ENCODE measurements around the gene FTO. TPM values are rescaled to one million over a fixed set of nuclear protein-coding genes. Genes with fewer than 3 reads are reported as not detected.

The FTO gene
- total and polyA plus RNA-seq, 12 donors: 17.8 to 310 (median 156) TPM

DNA sequence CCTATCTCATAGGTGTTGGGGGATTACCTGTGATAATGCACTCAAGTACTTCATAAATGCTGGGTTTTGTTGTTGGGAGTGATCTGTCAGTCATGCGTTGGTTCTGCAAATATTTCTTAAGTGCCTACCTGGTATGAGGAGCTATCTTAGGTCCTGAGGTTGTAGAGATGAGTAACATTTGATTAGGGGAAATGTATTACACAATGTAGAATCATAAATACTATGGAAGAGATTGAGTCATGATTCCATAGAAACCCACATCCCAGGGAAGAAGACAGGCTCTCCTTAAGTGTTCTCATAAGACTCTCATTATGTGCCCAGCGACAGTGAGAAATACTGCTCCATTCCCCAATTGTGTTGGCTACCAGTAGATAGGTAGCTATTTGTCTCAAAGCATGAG lies 240.1 kb downstream of the FTO start:
- no peak for DNase-seq
- no peak overlapping the region for H3K4me3 ChIP-seq
- no peaks in the 10 kb centered on the region for H3K4me1 ChIP-seq (replicated peaks in 1 of 2)
- TF ChIP-seq, protein P1, sequence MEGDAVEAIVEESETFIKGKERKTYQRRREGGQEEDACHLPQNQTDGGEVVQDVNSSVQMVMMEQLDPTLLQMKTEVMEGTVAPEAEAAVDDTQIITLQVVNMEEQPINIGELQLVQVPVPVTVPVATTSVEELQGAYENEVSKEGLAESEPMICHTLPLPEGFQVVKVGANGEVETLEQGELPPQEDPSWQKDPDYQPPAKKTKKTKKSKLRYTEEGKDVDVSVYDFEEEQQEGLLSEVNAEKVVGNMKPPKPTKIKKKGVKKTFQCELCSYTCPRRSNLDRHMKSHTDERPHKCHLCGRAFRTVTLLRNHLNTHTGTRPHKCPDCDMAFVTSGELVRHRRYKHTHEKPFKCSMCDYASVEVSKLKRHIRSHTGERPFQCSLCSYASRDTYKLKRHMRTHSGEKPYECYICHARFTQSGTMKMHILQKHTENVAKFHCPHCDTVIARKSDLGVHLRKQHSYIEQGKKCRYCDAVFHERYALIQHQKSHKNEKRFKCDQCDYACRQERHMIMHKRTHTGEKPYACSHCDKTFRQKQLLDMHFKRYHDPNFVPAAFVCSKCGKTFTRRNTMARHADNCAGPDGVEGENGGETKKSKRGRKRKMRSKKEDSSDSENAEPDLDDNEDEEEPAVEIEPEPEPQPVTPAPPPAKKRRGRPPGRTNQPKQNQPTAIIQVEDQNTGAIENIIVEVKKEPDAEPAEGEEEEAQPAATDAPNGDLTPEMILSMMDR (IDR thresholded peaks at IDR 0.05): no peak
- TF ChIP-seq POLR2A (IDR thresholded peaks at IDR 0.05): no peak
- H3K27me3 ChIP-seq: no peaks in the 10 kb centered on the region
- no peaks in the 10 kb centered on the region for H3K36me3 ChIP-seq (replicated peaks in 1 of 2)
- intact Hi-C loops (cut with DNase I): no loop called here
- H3K27ac ChIP-seq: no peak overlapping the region
- H3K9me3 ChIP-seq (replicated peaks in 1 of 3): no peaks in the 10 kb centered on the region
- WGBS, 4 donors: 94 to 99% (median 98%) methylated on average over 2 of the region's 2 CpGs

DNA sequence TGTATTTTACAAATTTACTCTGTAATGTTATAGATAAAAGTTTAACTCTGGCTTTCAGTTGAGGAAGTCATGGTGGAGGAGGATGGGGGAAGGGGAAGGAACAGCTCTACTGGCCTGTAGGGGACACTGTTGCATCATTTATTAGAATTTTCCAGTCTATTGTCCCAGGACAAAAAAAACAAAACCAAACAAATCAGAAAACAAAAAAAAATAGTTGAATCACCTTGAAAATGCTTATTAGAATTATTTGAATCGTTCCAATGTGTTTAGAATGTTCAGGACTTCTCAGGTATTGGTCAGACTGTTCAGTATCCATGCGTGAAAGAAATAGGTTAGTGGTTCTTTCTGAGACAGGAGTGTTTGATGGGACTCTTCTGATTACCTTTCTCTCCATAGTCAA lies 242.0 kb downstream of the FTO start:
- DNase-seq: peak in 1 of 7 donors; percentile 23
- Histone ChIP-seq H3K36me3 (replicated peaks in 1 of 2) (no peaks in the 10 kb centered on the region), H3K4me3 (no peak overlapping the region), H3K27me3 (no peaks in the 10 kb centered on the region), H3K4me1 (replicated peaks in 1 of 2) (no peaks in the 10 kb centered on the region), H3K27ac (no peak overlapping the region), H3K9me3 (replicated peaks in 1 of 3) (no peaks in the 10 kb centered on the region)
- 54 to 66% (median 57%) methylated on average over 2 of the region's 2 CpGs for WGBS, 4 donors
- TF ChIP-seq POLR2A (IDR thresholded peaks at IDR 0.05): no peak
- TF ChIP-seq, protein P1 (IDR thresholded peaks at IDR 0.05): peak; percentile 53 to 89 (median 73)
- intact Hi-C loops (cut with DNase I): no loop called here

DNA sequence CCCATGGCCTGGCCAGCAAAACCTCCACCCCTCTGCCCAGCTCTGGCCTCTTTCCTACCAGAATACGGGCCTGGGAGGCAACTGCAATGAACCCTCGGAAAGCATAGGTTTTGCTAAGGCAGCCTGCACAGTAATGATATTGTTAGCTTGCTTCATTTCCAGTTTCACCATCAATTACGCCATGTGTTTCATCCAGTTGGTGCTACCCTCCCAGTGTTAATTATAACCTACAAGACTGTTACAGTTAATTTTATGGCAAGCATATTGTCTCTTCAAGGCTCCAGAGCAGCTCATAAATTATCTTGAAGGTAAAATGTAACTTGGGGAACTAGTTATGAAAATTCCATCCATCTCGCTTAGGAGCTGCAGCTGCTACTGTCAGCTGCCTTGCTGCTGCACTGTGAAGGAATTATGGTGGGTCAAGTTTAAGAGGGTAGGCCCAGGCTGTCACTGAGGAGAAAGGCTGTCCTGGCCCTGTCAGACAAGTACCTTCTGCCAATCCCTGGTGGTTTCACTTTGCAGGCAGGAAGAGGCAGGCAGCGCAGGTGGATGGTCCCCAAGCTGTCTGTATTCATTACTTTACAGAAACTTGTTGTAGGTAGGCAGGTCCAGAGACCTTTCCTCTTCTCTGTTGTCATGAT lies 242.9 kb downstream of the FTO start:
- intact Hi-C loops (cut with DNase I): no loop called here
- no peak for DNase-seq
- H3K27ac ChIP-seq: no peak overlapping the region
- 88 to 98% (median 92%) methylated on average over 5 of the region's 5 CpGs for WGBS, 4 donors
- H3K36me3 ChIP-seq (replicated peaks in 1 of 2): no peaks in the 10 kb centered on the region
- H3K4me1 ChIP-seq (replicated peaks in 1 of 2): no peaks in the 10 kb centered on the region
- H3K4me3 ChIP-seq: no peak overlapping the region
- H3K9me3 ChIP-seq (replicated peaks in 1 of 3): no peaks in the 10 kb centered on the region
- TF ChIP-seq POLR2A (IDR thresholded peaks at IDR 0.05): no peak
- TF ChIP-seq, protein P1 (IDR thresholded peaks at IDR 0.05): no peak
- no peaks in the 10 kb centered on the region for H3K27me3 ChIP-seq

DNA sequence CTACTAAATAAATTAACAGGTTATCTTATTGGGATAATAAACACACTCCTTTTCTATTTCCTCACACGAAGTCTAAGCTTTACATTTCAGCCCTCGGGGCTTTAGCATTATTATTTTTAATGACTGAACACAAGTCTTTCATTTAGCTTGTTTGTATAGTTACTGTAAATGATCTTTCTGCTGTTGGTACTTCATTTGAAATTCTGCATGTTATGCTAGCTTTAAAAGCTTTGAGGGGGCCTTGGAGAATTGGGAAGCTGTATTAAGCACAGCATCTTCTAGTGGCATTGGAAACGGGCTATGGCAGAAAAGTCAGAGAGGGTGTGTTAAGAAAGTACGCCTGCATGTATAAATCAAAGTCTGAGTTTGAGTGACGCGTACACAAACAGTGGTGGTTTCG lies 243.7 kb downstream of the FTO start:
- no peak for DNase-seq
- H3K4me1 ChIP-seq (replicated peaks in 1 of 2): peaks cover 7% of the 10 kb centered on the region in 2 donors
- TF ChIP-seq POLR2A (IDR thresholded peaks at IDR 0.05): no peak
- TF ChIP-seq, protein P1 (IDR thresholded peaks at IDR 0.05): no peak
- 92 to 97% (median 93%) methylated on average over 7 of the region's 7 CpGs for WGBS, 4 donors
- no peaks in the 10 kb centered on the region for H3K36me3 ChIP-seq (replicated peaks in 1 of 2)
- intact Hi-C loops (cut with DNase I): no loop called here
- H3K27ac ChIP-seq: no peak overlapping the region
- no peaks in the 10 kb centered on the region for H3K9me3 ChIP-seq (replicated peaks in 1 of 3)
- H3K4me3 ChIP-seq: no peak overlapping the region
- no peaks in the 10 kb centered on the region for H3K27me3 ChIP-seq

Data from adrenal gland (tissue), 12 donors.